HCT116 (cell line): ENCODE data around the gene UBE2V1. TPM values are rescaled to one million over a fixed set of nuclear protein-coding genes. Genes with fewer than 3 reads are reported as not detected.

Experiments
- ATAC-seq: fragments of 200-7000 bp; cut with Tn5 transposase; 2 replicates; pipeline ENCODE4 v1.9.1; 2020; ENCODE audit warnings: mild to moderate bottlenecking, moderate library complexity
- BruUV-seq: library from RNA; stranded (reverse); fragments of 400-500 nt; replicated peaks from 2 replicates; lab custom pipeline; 2021; lab: Mats Ljungman, UMichigan
- CTCF ChIA-PET: fragments of 300-600 bp; sonication (Branson Sonifier 250); formaldehyde crosslinking; loops from one replicate; lab custom pipeline; 2021; ENCODE audit warnings: antibody characterized with exemption; lab: Charles Lee
- POLR2A ChIA-PET: fragments of 300-600, 350-600 bp; sonication (Branson Sonifier 250); formaldehyde crosslinking; loops from one replicate; lab custom pipeline; 2021; ENCODE audit warnings: antibody characterized with exemption; lab: Charles Lee
- RAD21 ChIA-PET, 2 experiments: fragments of 300-600 bp; sonication (Branson Sonifier 250); formaldehyde crosslinking; loops; one replicate each; lab custom pipeline; 2023; ENCODE audit warnings: low total read pairs in 2 of 2; ENCODE audit not compliant: uncharacterized antibody in 2 of 2, unreplicated experiment in 2 of 2, low non-redundant PET in 1 of 2; lab: Charles Lee
- DNase-seq: peaks from one replicate; pipeline ENCODE4 v3.0.0-alpha.2; 2010; ENCODE audit warnings: low read depth, low spot score
- H2AFZ ChIP-seq: fragments of 200-600 bp; shearing (Covaris generic), sonication (generic); 2 replicates; pipeline ENCODE4 v1.6.1; 2017; ENCODE audit warnings: low read depth, mixed run types, mixed read lengths, antibody characterized with exemption, low read length; ENCODE audit not compliant: poor library complexity, severe bottlenecking
- H3K27ac ChIP-seq: 2 replicates; pipeline ENCODE4 v1.5.1; 2012; ENCODE audit warnings: low read depth, low read length
- H3K27me3 ChIP-seq: fragments of 200-600 bp; sonication (generic); 2 replicates; pipeline ENCODE4 v1.6.1; 2016; ENCODE audit warnings: mixed run types, low read length, mixed read lengths; ENCODE audit not compliant: insufficient read depth
- H3K36me3 ChIP-seq, 2 experiments: fragments of 200-500 bp in 1 of 2; fragments of 200-600 bp in 1 of 2; sonication (Bioruptor generic) in 1 of 2; sonication (generic) in 1 of 2; 2 replicates each; pipeline versions ENCODE4 v1.5.1 to v1.6.1; 2014 to 2016; ENCODE audit warnings: low read length in 2 of 2, inconsistent platforms in 1 of 2, mixed read lengths in 1 of 2, mixed run types in 1 of 2; ENCODE audit not compliant: insufficient read depth in 2 of 2, control insufficient read depth in 1 of 2
- H3K4me1 ChIP-seq, 2 experiments: fragments of 200-600 bp in 1 of 2; sonication (generic) in 1 of 2; 2 replicates each; pipeline versions ENCODE4 v1.5.1 to v1.6.1; 2012 to 2017; ENCODE audit warnings: low read length in 2 of 2, inconsistent platforms in 1 of 2, mild to moderate bottlenecking in 1 of 2, mixed read lengths in 1 of 2, mixed run types in 1 of 2, moderate library complexity in 1 of 2; ENCODE audit not compliant: insufficient read depth in 2 of 2, control insufficient read depth in 1 of 2
- H3K4me2 ChIP-seq: fragments of 200-600 bp; sonication (generic); 2 replicates; pipeline ENCODE4 v1.6.1; 2017; ENCODE audit warnings: mixed run types, low read length, mixed read lengths
- H3K4me3 ChIP-seq, 2 experiments: fragments of 200-600 bp in 1 of 2; sonication (generic) in 1 of 2; replicated peaks in 1 of 2; 2 replicates each; pipeline ENCODE4 v1.5.1; 2011 to 2016; ENCODE audit warnings: low read length in 2 of 2, control low read depth in 1 of 2, low read depth in 1 of 2, mild to moderate bottlenecking in 1 of 2, mixed read lengths in 1 of 2, mixed run types in 1 of 2
- H3K79me2 ChIP-seq: fragments of 200-600 bp; sonication (generic); 2 replicates; pipeline ENCODE4 v1.6.1; 2017; ENCODE audit warnings: mild to moderate bottlenecking, mixed run types, low read length, moderate library complexity, mixed read lengths; ENCODE audit not compliant: insufficient read depth
- H3K9ac ChIP-seq: fragments of 200-600 bp; sonication (generic); 2 replicates; pipeline ENCODE4 v1.6.1; 2016; ENCODE audit warnings: low read length, mixed read lengths
- H3K9me2 ChIP-seq: fragments of 200-600 bp; sonication (generic), shearing (Covaris generic); 2 replicates; pipeline ENCODE4 v1.6.1; 2017; ENCODE audit warnings: mixed run types, mild to moderate bottlenecking, moderate library complexity; ENCODE audit not compliant: insufficient read depth
- H3K9me3 ChIP-seq, 2 experiments: fragments of 200-500 bp in 1 of 2; fragments of 200-600 bp in 1 of 2; sonication (Bioruptor generic) in 1 of 2; sonication (generic) in 1 of 2; 2 replicates each; pipeline ENCODE4 v1.6.1; 2014 to 2017; ENCODE audit warnings: low read length in 2 of 2, mixed read lengths in 2 of 2, inconsistent platforms in 1 of 2, low read depth in 1 of 2, mild to moderate bottlenecking in 1 of 2, mixed run types in 1 of 2, moderate library complexity in 1 of 2; ENCODE audit not compliant: control insufficient read depth in 1 of 2, insufficient read depth in 1 of 2
- H4K20me1 ChIP-seq: fragments of 200-600 bp; sonication (generic), shearing (Covaris generic); 2 replicates; pipeline ENCODE4 v1.6.1; 2017; ENCODE audit warnings: mixed run types, mild to moderate bottlenecking, moderate library complexity; ENCODE audit not compliant: insufficient read depth
- CBX3 ChIP-seq: IDR thresholded peaks from 2 replicates; pipeline ENCODE4 v1.6.1; 2012; ENCODE audit warnings: low read depth
- EGR1 ChIP-seq: IDR thresholded peaks from 2 replicates; pipeline ENCODE4 v1.6.1; 2012; ENCODE audit warnings: low read depth
- EZH2 ChIP-seq: fragments of 200-600 bp; sonication (generic); IDR thresholded peaks from 2 replicates; pipeline ENCODE4 v1.6.1; 2017; ENCODE audit warnings: antibody characterized with exemption, mixed run types
- FOSL1 ChIP-seq: IDR thresholded peaks from 2 replicates; pipeline ENCODE4 v1.6.1; 2012; ENCODE audit warnings: low read depth
- MAX ChIP-seq: IDR thresholded peaks from 2 replicates; pipeline ENCODE4 v1.6.1; 2012
- POLR2A ChIP-seq: IDR thresholded peaks from 2 replicates; pipeline ENCODE4 v1.7.0; 2011; ENCODE audit warnings: borderline replicate concordance; ENCODE audit not compliant: insufficient read depth, insufficient read length; ENCODE audit errors: extremely low read depth
- POLR2AphosphoS5 ChIP-seq: IDR thresholded peaks from 2 replicates; pipeline ENCODE4 v1.6.1; 2011; ENCODE audit warnings: mild to moderate bottlenecking, low read depth, low read length, moderate library complexity
- SIN3A ChIP-seq: IDR thresholded peaks from 2 replicates; pipeline ENCODE4 v1.6.1; 2012; ENCODE audit warnings: low read depth
- SRF ChIP-seq: IDR thresholded peaks from 2 replicates; pipeline ENCODE4 v1.6.1; 2012; ENCODE audit warnings: low read depth
- TCF7L2 ChIP-seq: IDR thresholded peaks from 2 replicates; pipeline ENCODE4 v1.7.0; 2011; ENCODE audit warnings: borderline replicate concordance, inconsistent platforms; ENCODE audit not compliant: insufficient read depth, insufficient read length; ENCODE audit errors: extremely low read depth
- ZFX ChIP-seq: fragments of 450-650 bp; IDR thresholded peaks from 2 replicates; pipeline ENCODE4 v1.6.1; 2017
- ZNF274 ChIP-seq: fragments of 200-500 bp; sonication (Bioruptor generic); IDR thresholded peaks from 2 replicates; pipeline ENCODE4 v1.6.1; 2014; ENCODE audit warnings: mild to moderate bottlenecking, low read depth, low read length, inconsistent platforms
- intact Hi-C: fragments of 100-400 bp; cut with micrococcal nuclease; formaldehyde crosslinking; loops from 2 replicates; pipeline ENCODE4 v1.10.0; 2022
- total RNA-seq: library from RNA; stranded (reverse); gene quantifications from one replicate; pipeline ENCODE4 v1.2.1, GENCODE V29; 2021; ENCODE audit not compliant: unreplicated experiment
- TF ChIP-seq, protein P1 (sequence below): IDR thresholded peaks from 2 replicates; pipeline ENCODE4 v1.6.1; 2012; ENCODE audit warnings: low read depth

The UBE2V1 gene
- total RNA-seq, 1 experiment from 2014 or later, result 114 TPM

GRCh38 chr20:50089787-50090177, 23.2 kb downstream of the UBE2V1 start:
- H3K4me2 ChIP-seq, result no peak overlapping the region
- H3K9ac ChIP-seq, result no peak overlapping the region
- ChIA-PET RAD21 (no interaction called here), CTCF (interaction anchor here (1.0 kb wide), 1 partner anchor 18 kb away, joined by 4 read pairs; no protein-coding TSS in a partner anchor), POLR2A (no interaction called here)
- no peaks in the 10 kb centered on the region for H4K20me1 ChIP-seq
- ATAC-seq, result no peak
- BruUV-seq, result no TSS peak
- H3K9me3 ChIP-seq, result no peaks in the 10 kb centered on the region
- H2AFZ ChIP-seq, result no peak overlapping the region
- TF ChIP-seq EGR1 (no peak), FOSL1 (no peak), POLR2AphosphoS5 (no peak), MAX (no peak), POLR2A (no peak), ZNF274 (no peak), SRF (no peak), ZFX (no peak), CBX3 (no peak), SIN3A (no peak), TCF7L2 (no peak), EZH2 (no peak)
- TF ChIP-seq, protein P1, sequence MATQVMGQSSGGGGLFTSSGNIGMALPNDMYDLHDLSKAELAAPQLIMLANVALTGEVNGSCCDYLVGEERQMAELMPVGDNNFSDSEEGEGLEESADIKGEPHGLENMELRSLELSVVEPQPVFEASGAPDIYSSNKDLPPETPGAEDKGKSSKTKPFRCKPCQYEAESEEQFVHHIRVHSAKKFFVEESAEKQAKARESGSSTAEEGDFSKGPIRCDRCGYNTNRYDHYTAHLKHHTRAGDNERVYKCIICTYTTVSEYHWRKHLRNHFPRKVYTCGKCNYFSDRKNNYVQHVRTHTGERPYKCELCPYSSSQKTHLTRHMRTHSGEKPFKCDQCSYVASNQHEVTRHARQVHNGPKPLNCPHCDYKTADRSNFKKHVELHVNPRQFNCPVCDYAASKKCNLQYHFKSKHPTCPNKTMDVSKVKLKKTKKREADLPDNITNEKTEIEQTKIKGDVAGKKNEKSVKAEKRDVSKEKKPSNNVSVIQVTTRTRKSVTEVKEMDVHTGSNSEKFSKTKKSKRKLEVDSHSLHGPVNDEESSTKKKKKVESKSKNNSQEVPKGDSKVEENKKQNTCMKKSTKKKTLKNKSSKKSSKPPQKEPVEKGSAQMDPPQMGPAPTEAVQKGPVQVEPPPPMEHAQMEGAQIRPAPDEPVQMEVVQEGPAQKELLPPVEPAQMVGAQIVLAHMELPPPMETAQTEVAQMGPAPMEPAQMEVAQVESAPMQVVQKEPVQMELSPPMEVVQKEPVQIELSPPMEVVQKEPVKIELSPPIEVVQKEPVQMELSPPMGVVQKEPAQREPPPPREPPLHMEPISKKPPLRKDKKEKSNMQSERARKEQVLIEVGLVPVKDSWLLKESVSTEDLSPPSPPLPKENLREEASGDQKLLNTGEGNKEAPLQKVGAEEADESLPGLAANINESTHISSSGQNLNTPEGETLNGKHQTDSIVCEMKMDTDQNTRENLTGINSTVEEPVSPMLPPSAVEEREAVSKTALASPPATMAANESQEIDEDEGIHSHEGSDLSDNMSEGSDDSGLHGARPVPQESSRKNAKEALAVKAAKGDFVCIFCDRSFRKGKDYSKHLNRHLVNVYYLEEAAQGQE, result no peak
- peaks cover 11 to 20% of the 10 kb centered on the region in 2 experiments for H3K36me3 ChIP-seq
- intact Hi-C loops, result no loop called here
- H3K4me1 ChIP-seq, result peaks cover 11 to 29% of the 10 kb centered on the region in 2 experiments
- DNase-seq, result no peak
- H3K27me3 ChIP-seq, result no peaks in the 10 kb centered on the region
- no peak overlapping the region for H3K27ac ChIP-seq
- peaks cover 91% of the 10 kb centered on the region for H3K79me2 ChIP-seq
- no peak overlapping the region for H3K4me3 ChIP-seq
- no peaks in the 10 kb centered on the region for H3K9me2 ChIP-seq
